T-cell (primary cell): ENCODE data around the gene PCDHB14. TPM values are rescaled to one million over a fixed set of nuclear protein-coding genes. Genes with fewer than 3 reads are reported as not detected.
"Not testable (repeated sequence)": the region's sequence is repeated elsewhere in the genome, so short reads cannot be mapped to it uniquely, and the experiment has no call there.

ENCODE experiments used
- ATAC-seq, 4 experiments: fragments of 200-7000 bp in 3 of 4; fragments of 150-1000 bp in 1 of 4; cut with Tn5 transposase; replicated peaks in 1 of 4; 1 replicate in 3 of 4; 2 replicates in 1 of 4; pipeline ENCODE4 v1.10.0; 2021; ENCODE audit warnings: moderate library complexity in 3 of 4, mild to moderate bottlenecking in 2 of 4, moderate number of reproducible peaks in 1 of 4
- CTCF ChIA-PET, 2 donors: fragments of 300-600 bp; sonication (Branson Sonifier 250); formaldehyde crosslinking; loops; one replicate each; lab custom pipeline; 2022; ENCODE audit warnings: antibody characterized with exemption in 2 of 2; lab: Charles Lee
- POLR2A ChIA-PET, 2 donors: fragments of 300-600 bp; sonication (Branson Sonifier 250); formaldehyde crosslinking; loops; one replicate each; lab custom pipeline; 2022; ENCODE audit warnings: antibody characterized with exemption in 2 of 2; lab: Charles Lee
- DNase-seq, 35 experiments: peaks; one replicate each; pipeline versions ENCODE4 v3.0.0 to v3.0.0-alpha.2; 2013 to 2023
- H3K27ac ChIP-seq: one replicate; pipeline ENCODE4 v1.5.1; 2013; ENCODE audit warnings: low read length
- H3K27me3 ChIP-seq, 2 experiments: replicated peaks in 1 of 2; 1 replicate in 1 of 2; 2 replicates in 1 of 2; pipeline versions ENCODE4 v1.6.1 to v1.7.0; 2013; ENCODE audit warnings: low read length in 1 of 2, mixed read lengths in 1 of 2; ENCODE audit not compliant: control insufficient read depth in 2 of 2, insufficient read depth in 2 of 2; ENCODE audit errors: extremely low read depth in 1 of 2
- H3K36me3 ChIP-seq, 2 donors: 1 replicate in 1 of 2; 2 replicates in 1 of 2; pipeline versions ENCODE4 v1.6.1 to v1.7.0; 2013; ENCODE audit warnings: low read length in 1 of 2; ENCODE audit not compliant: control insufficient read depth in 2 of 2, insufficient read depth in 1 of 2; ENCODE audit errors: extremely low read depth in 1 of 2
- H3K4me1 ChIP-seq, 2 experiments: 1 replicate in 1 of 2; 2 replicates in 1 of 2; pipeline versions ENCODE4 v1.6.1 to v1.7.0; 2013; ENCODE audit warnings: low read length in 2 of 2, mixed read lengths in 1 of 2; ENCODE audit not compliant: insufficient read depth in 2 of 2, control insufficient read depth in 1 of 2; ENCODE audit errors: extremely low read depth in 1 of 2
- H3K4me3 ChIP-seq, 2 donors: 1 replicate in 1 of 2; 2 replicates in 1 of 2; pipeline versions ENCODE4 v1.5.1 to v1.7.0; 2013; ENCODE audit warnings: mild to moderate bottlenecking in 2 of 2, low read length in 1 of 2, moderate library complexity in 1 of 2; ENCODE audit not compliant: control insufficient read depth in 1 of 2; ENCODE audit errors: extremely low read depth in 1 of 2
- H3K9me3 ChIP-seq: 2 replicates; pipeline ENCODE4 v1.7.0; 2013
- H3K27ac Mint-ChIP-seq, 2 donors: one replicate each; pipeline ENCODE4 v1.8.0; 2020 to 2021; ENCODE audit warnings: mild to moderate bottlenecking in 2 of 2, mixed read lengths in 2 of 2
- H3K27me3 Mint-ChIP-seq, 2 donors: one replicate each; pipeline ENCODE4 v1.8.0; 2021 to 2022; ENCODE audit warnings: mixed read lengths in 2 of 2
- H3K36me3 Mint-ChIP-seq: one replicate; pipeline ENCODE4 v1.8.0; 2021; ENCODE audit warnings: mixed read lengths
- H3K4me1 Mint-ChIP-seq, 3 donors: one replicate each; pipeline ENCODE4 v1.8.0; 2020 to 2022; ENCODE audit warnings: mixed read lengths in 3 of 3, mild to moderate bottlenecking in 1 of 3
- H3K4me3 Mint-ChIP-seq, 3 donors: one replicate each; pipeline ENCODE4 v1.8.0; 2020 to 2022; ENCODE audit warnings: mild to moderate bottlenecking in 3 of 3, mixed read lengths in 3 of 3, moderate library complexity in 3 of 3
- H3K9me3 Mint-ChIP-seq, 3 donors: one replicate each; pipeline ENCODE4 v1.8.0; 2020 to 2022; ENCODE audit warnings: mixed read lengths in 3 of 3
- WGBS: methylation state at CpG from one replicate; pipeline ENCODE4 v1.1.5; 2013; ENCODE audit warnings: missing lambda C conversion rate; ENCODE audit not compliant: insufficient coverage; 5-methylcytosine and 5-hydroxymethylcytosine counted together
- total RNA-seq, 35 experiments: library from RNA in 6 of 35; stranded (reverse) in 6 of 35; fragments of 120-200 nt in 1 of 35; gene quantifications; one replicate each; pipeline versions ENCODE4 v1.2.1 to v1.2.4 and lab custom pipeline; 2013 to 2026

PCDHB14 gene
- total RNA-seq, 5 donors from 2014 or later (not counting 1 experiment from before 2014, with no cell fraction given): 0.12 TPM; not detected in 4

- no peak within 1 kb of the TSS for H3K4me3 Mint-ChIP-seq
- peaks cover 21 to 35% (median 26%) of the 10 kb centered on the region in 3 donors for H3K9me3 Mint-ChIP-seq
- no peak for ATAC-seq
- no peaks in the 10 kb centered on the region for H3K4me1 ChIP-seq
- no peaks in the 10 kb centered on the region for H3K36me3 Mint-ChIP-seq
- CTCF ChIA-PET: no interaction called here
- POLR2A ChIA-PET: no interaction called here
- no peak within 1 kb of the TSS for H3K4me3 ChIP-seq
- peaks cover 2 to 21% of the 10 kb centered on the region in 2 experiments for H3K27me3 ChIP-seq
- H3K27ac ChIP-seq: no peak within 1 kb of the TSS
- DNase-seq: peak in 4 of 35 experiments; percentile 8 to 24 (median 10)
- no peaks in the 10 kb centered on the region for H3K36me3 ChIP-seq
- H3K27me3 Mint-ChIP-seq: peaks cover 38 to 57% of the 10 kb centered on the region in 2 donors
- peaks cover 2% of the 10 kb centered on the region for H3K9me3 ChIP-seq
- H3K4me1 Mint-ChIP-seq: peaks cover under 1 to 4% (median 3%) of the 10 kb centered on the region in 3 donors
- 11% methylated on average over 6 of the region's 10 CpGs for WGBS
- peak within 1 kb of the TSS in 1 of 2 donors; percentile 10 for H3K27ac Mint-ChIP-seq
These were observed 30.9 kb upstream of the PCDHB14 start, which contains the start of gene PCDHB10 for GRCh38 chr5:141192110-141192725. PCDHB10 (plus strand) TSS chr5:141192353; CDS start chr5:141192553, 200 bp downstream.

GRCh38 chr5:141194332-141194731 lies 28.8 kb upstream of the PCDHB14 start:
- Mint-ChIP-seq H3K9me3 (peaks cover 17 to 49% (median 28%) of the 10 kb centered on the region in 3 donors), H3K27me3 (peaks cover 43 to 56% of the 10 kb centered on the region in 2 donors)
- H3K4me3 Mint-ChIP-seq, H3K27ac Mint-ChIP-seq, H3K27ac ChIP-seq, H3K4me1 Mint-ChIP-seq, ATAC-seq, H3K4me1 ChIP-seq, H3K36me3 Mint-ChIP-seq, DNase-seq, H3K36me3 ChIP-seq, H3K4me3 ChIP-seq, POLR2A ChIA-PET, H3K9me3 ChIP-seq, CTCF ChIA-PET: not testable (repeated sequence)
- peaks cover 2 to 14% of the 10 kb centered on the region in 2 experiments for H3K27me3 ChIP-seq
- no CpG with 5 or more reads among the region's 37 CpGs for WGBS

GRCh38 chr5:141196363-141196762 lies 26.8 kb upstream of the PCDHB14 start:
- Mint-ChIP-seq H3K9me3 (peaks cover 17 to 57% (median 35%) of the 10 kb centered on the region in 3 donors), H3K4me3 (no peak overlapping the region), H3K4me1 (peaks cover 0 to 3% (median 0%) of the 10 kb centered on the region in 3 donors), H3K27me3 (peaks cover 46 to 60% of the 10 kb centered on the region in 2 donors), H3K36me3 (no peaks in the 10 kb centered on the region), H3K27ac (no peak overlapping the region)
- WGBS: no CpG with 5 or more reads among the region's 3 CpGs
- no peak for DNase-seq
- peaks cover 0 to 2% of the 10 kb centered on the region in 2 experiments for H3K4me1 ChIP-seq
- peaks cover 5% of the 10 kb centered on the region for H3K9me3 ChIP-seq
- no peaks in the 10 kb centered on the region for H3K36me3 ChIP-seq
- H3K27me3 ChIP-seq: peaks cover 0 to 10% of the 10 kb centered on the region in 2 experiments
- no peak overlapping the region for H3K4me3 ChIP-seq
- POLR2A ChIA-PET: interaction anchor here in 1 of 2 donors (0.6 kb wide), 1 partner anchor 435 kb away, joined by 3 read pairs; no protein-coding TSS in a partner anchor
- H3K27ac ChIP-seq: no peak overlapping the region
- CTCF ChIA-PET: interaction anchor here (0.7 to 1.2 kb wide), 2 partner anchors 10 to 367 kb away, joined by 3 to 5 read pairs; partner anchors contain the start of gene PCDHB9 (in 1 of the 2)
- no peak for ATAC-seq

- Mint-ChIP-seq H3K27me3 (peaks cover 47 to 51% of the 10 kb centered on the region in 2 donors), H3K36me3 (no peaks in the 10 kb centered on the region), H3K27ac (no peak within 1 kb of the TSS), H3K4me3 (no peak within 1 kb of the TSS), H3K4me1 (no peaks in the 10 kb centered on the region), H3K9me3 (peaks cover 7 to 45% (median 28%) of the 10 kb centered on the region in 3 donors)
- Histone ChIP-seq H3K27ac (no peak within 1 kb of the TSS), H3K9me3 (peaks cover 5% of the 10 kb centered on the region), H3K27me3 (peaks cover 0 to 13% of the 10 kb centered on the region in 2 experiments), H3K4me3 (no peak within 1 kb of the TSS), H3K4me1 (peaks cover 0 to 2% of the 10 kb centered on the region in 2 experiments), H3K36me3 (no peaks in the 10 kb centered on the region)
- 49% methylated on average over 14 of the region's 21 CpGs for WGBS
- ChIA-PET CTCF (no interaction called here), POLR2A (no interaction called here)
- ATAC-seq (no peak), DNase-seq (peak in 1 of 35 experiments; percentile 17)
These were observed 23.5 kb upstream of the PCDHB14 start, which contains the start of gene PCDHB11 for GRCh38 chr5:141199359-141200235. PCDHB11 (plus strand) TSS chr5:141199627; CDS start chr5:141199775, 148 bp downstream.

- POLR2A ChIA-PET, H3K36me3 ChIP-seq, H3K4me1 ChIP-seq, ATAC-seq, DNase-seq, H3K4me3 Mint-ChIP-seq, H3K4me3 ChIP-seq, CTCF ChIA-PET, H3K4me1 Mint-ChIP-seq, H3K36me3 Mint-ChIP-seq, H3K9me3 ChIP-seq, H3K27ac Mint-ChIP-seq, H3K27ac ChIP-seq: not testable (repeated sequence)
- peaks cover 0 to 13% of the 10 kb centered on the region in 2 experiments for H3K27me3 ChIP-seq
- 20% methylated on average over 9 of the region's 38 CpGs for WGBS
- Mint-ChIP-seq H3K27me3 (peaks cover 51 to 55% of the 10 kb centered on the region in 2 donors), H3K9me3 (peaks cover 6 to 40% (median 25%) of the 10 kb centered on the region in 3 donors)
These were observed 22.0 kb upstream of the PCDHB14 start for GRCh38 chr5:141201126-141201525.

- H3K4me1 Mint-ChIP-seq, H3K4me3 ChIP-seq, DNase-seq, H3K4me1 ChIP-seq, H3K4me3 Mint-ChIP-seq, H3K36me3 Mint-ChIP-seq, H3K9me3 ChIP-seq, H3K27ac Mint-ChIP-seq, POLR2A ChIA-PET, H3K36me3 ChIP-seq, ATAC-seq, H3K27ac ChIP-seq: not testable (repeated sequence)
- H3K9me3 Mint-ChIP-seq: peaks cover under 1 to 35% (median 20%) of the 10 kb centered on the region in 3 donors
- peaks cover 54 to 55% of the 10 kb centered on the region in 2 donors for H3K27me3 Mint-ChIP-seq
- CTCF ChIA-PET: interaction anchor here in 1 of 2 donors (0.7 kb wide), 1 partner anchor 1128 kb away, joined by 3 read pairs; no protein-coding TSS in a partner anchor
- H3K27me3 ChIP-seq: peaks cover 0 to 13% of the 10 kb centered on the region in 2 experiments
- WGBS: 48% methylated on average over 22 of the region's 35 CpGs
These were observed 21.5 kb upstream of the PCDHB14 start for GRCh38 chr5:141201646-141202045.
